ENCODE data around the gene ZNF341.

GRCh38 chr20:33788351-33789049, 56.7 kb downstream of the ZNF341 start:
- TF ChIP-seq CTCF (IDR thresholded peaks at IDR 0.05; ENCODE audit: low read depth, low read length), result no peak
- no peak for TF ChIP-seq EZH2phosphoT487 (IDR thresholded peaks at IDR 0.05; ENCODE audit: low read depth)
